ENCODE measurements around the gene MUC5AC.
"Not testable (repeated sequence)": the region's sequence is repeated elsewhere in the genome, so short reads cannot be mapped to it uniquely, and the experiment has no call there.

The MUC5AC gene

GRCh38 chr11:1240771-1241170 is 83.0 kb downstream of the MUC5AC start:
- TF ChIP-seq EZH2 (IDR thresholded peaks at IDR 0.05; ENCODE audit: borderline replicate concordance, low read depth, low read length, severe bottlenecking), result no peak
- TF ChIP-seq, protein P1, sequence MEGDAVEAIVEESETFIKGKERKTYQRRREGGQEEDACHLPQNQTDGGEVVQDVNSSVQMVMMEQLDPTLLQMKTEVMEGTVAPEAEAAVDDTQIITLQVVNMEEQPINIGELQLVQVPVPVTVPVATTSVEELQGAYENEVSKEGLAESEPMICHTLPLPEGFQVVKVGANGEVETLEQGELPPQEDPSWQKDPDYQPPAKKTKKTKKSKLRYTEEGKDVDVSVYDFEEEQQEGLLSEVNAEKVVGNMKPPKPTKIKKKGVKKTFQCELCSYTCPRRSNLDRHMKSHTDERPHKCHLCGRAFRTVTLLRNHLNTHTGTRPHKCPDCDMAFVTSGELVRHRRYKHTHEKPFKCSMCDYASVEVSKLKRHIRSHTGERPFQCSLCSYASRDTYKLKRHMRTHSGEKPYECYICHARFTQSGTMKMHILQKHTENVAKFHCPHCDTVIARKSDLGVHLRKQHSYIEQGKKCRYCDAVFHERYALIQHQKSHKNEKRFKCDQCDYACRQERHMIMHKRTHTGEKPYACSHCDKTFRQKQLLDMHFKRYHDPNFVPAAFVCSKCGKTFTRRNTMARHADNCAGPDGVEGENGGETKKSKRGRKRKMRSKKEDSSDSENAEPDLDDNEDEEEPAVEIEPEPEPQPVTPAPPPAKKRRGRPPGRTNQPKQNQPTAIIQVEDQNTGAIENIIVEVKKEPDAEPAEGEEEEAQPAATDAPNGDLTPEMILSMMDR (IDR thresholded peaks at IDR 0.05; ENCODE audit: borderline replicate concordance, extremely low read depth, low read length, poor library complexity, severe bottlenecking), result no peak
- Histone ChIP-seq H3K4me2 (ENCODE audit: insufficient read depth, low read length) (no peak overlapping the region), H3K27me3 (ENCODE audit: insufficient read depth, low read length, poor library complexity) (no peaks in the 10 kb centered on the region), H3K79me2 (ENCODE audit: insufficient read depth, low read length) (no peaks in the 10 kb centered on the region), H2AFZ (ENCODE audit: low read depth, low read length) (no peak overlapping the region), H3K4me3 (ENCODE audit: low read depth in 1 of 2, low read length in 2 of 2) (no peak overlapping the region), H3K27ac (ENCODE audit: low read length) (no peak overlapping the region), H4K20me1 (ENCODE audit: insufficient read depth, low read length) (no peaks in the 10 kb centered on the region), H3K4me1 (ENCODE audit: insufficient read depth, low read length) (no peaks in the 10 kb centered on the region), H3K9ac (ENCODE audit: low read depth, low read length) (no peak overlapping the region), H3K9me3 (ENCODE audit: insufficient read depth, low read length, severe bottlenecking) (no peaks in the 10 kb centered on the region), H3K36me3 (ENCODE audit: insufficient read depth, low read length) (no peaks in the 10 kb centered on the region)
- ATAC-seq (ENCODE audit: insufficient read depth, low read depth) (no peak), DNase-seq (no peak)

GRCh38 chr11:1241706-1242105 is 84.0 kb downstream of the MUC5AC start:
- Histone ChIP-seq H3K27me3 (ENCODE audit: insufficient read depth, low read length, poor library complexity) (no peaks in the 10 kb centered on the region), H3K27ac (ENCODE audit: low read length) (no peak overlapping the region), H3K9me3 (ENCODE audit: insufficient read depth, low read length, severe bottlenecking) (peaks cover 4% of the 10 kb centered on the region), H3K9ac (ENCODE audit: low read depth, low read length) (no peak overlapping the region), H3K4me3 (ENCODE audit: low read depth in 1 of 2, low read length in 2 of 2) (no peak overlapping the region), H4K20me1 (ENCODE audit: insufficient read depth, low read length) (no peaks in the 10 kb centered on the region), H3K4me2 (ENCODE audit: insufficient read depth, low read length) (no peak overlapping the region), H2AFZ (ENCODE audit: low read depth, low read length) (no peak overlapping the region), H3K79me2 (ENCODE audit: insufficient read depth, low read length) (no peaks in the 10 kb centered on the region), H3K36me3 (ENCODE audit: insufficient read depth, low read length) (no peaks in the 10 kb centered on the region), H3K4me1 (ENCODE audit: insufficient read depth, low read length) (no peaks in the 10 kb centered on the region)
- ATAC-seq (ENCODE audit: insufficient read depth, low read depth) (no peak), DNase-seq (no peak)
- TF ChIP-seq, protein P1 (IDR thresholded peaks at IDR 0.05; ENCODE audit: borderline replicate concordance, extremely low read depth, low read length, poor library complexity, severe bottlenecking), result no peak
- no peak for TF ChIP-seq EZH2 (IDR thresholded peaks at IDR 0.05; ENCODE audit: borderline replicate concordance, low read depth, low read length, severe bottlenecking)

- DNase-seq (no peak), ATAC-seq (ENCODE audit: insufficient read depth, low read depth) (no peak)
- H2AFZ ChIP-seq (ENCODE audit: low read depth, low read length), result no peak overlapping the region
- no peak overlapping the region for H3K27ac ChIP-seq (ENCODE audit: low read length)
- no peaks in the 10 kb centered on the region for H3K36me3 ChIP-seq (ENCODE audit: insufficient read depth, low read length)
- H3K4me2 ChIP-seq (ENCODE audit: insufficient read depth, low read length), result no peak overlapping the region
- H3K27me3 ChIP-seq (ENCODE audit: insufficient read depth, low read length, poor library complexity), result no peaks in the 10 kb centered on the region
- no peaks in the 10 kb centered on the region for H3K79me2 ChIP-seq (ENCODE audit: insufficient read depth, low read length)
- H3K4me1 ChIP-seq (ENCODE audit: insufficient read depth, low read length), result no peaks in the 10 kb centered on the region
- H3K9me3 ChIP-seq (ENCODE audit: insufficient read depth, low read length, severe bottlenecking), result peaks cover 4% of the 10 kb centered on the region
- H3K9ac ChIP-seq (ENCODE audit: low read depth, low read length), result no peak overlapping the region
- TF ChIP-seq, protein P1 (IDR thresholded peaks at IDR 0.05; ENCODE audit: borderline replicate concordance, extremely low read depth, low read length, poor library complexity, severe bottlenecking), result no peak
- no peak for TF ChIP-seq EZH2 (IDR thresholded peaks at IDR 0.05; ENCODE audit: borderline replicate concordance, low read depth, low read length, severe bottlenecking)
- no peak overlapping the region for H3K4me3 ChIP-seq (ENCODE audit: low read depth in 1 of 2, low read length in 2 of 2)
- no peaks in the 10 kb centered on the region for H4K20me1 ChIP-seq (ENCODE audit: insufficient read depth, low read length)
Measured at GRCh38 chr11:1242289-1242688, 84.5 kb downstream of the MUC5AC start.

DNA sequence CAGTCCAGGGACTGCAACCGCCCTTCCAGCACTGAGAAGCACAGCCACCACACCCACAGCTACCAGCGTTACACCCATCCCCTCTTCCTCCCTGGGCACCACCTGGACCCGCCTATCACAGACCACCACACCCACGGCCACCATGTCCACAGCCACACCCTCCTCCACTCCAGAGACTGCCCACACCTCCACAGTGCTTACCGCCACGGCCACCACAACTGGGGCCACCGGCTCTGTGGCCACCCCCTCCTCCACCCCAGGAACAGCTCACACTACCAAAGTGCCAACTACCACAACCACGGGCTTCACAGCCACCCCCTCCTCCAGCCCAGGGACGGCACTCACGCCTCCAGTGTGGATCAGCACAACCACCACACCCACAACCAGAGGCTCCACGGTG is 85.0 kb downstream of the MUC5AC start:
- H3K36me3 ChIP-seq (ENCODE audit: insufficient read depth, low read length); H3K27ac ChIP-seq (ENCODE audit: low read length); H3K79me2 ChIP-seq (ENCODE audit: insufficient read depth, low read length); H3K9ac ChIP-seq (ENCODE audit: low read depth, low read length); H2AFZ ChIP-seq (ENCODE audit: low read depth, low read length); H3K27me3 ChIP-seq (ENCODE audit: insufficient read depth, low read length, poor library complexity); H3K4me1 ChIP-seq (ENCODE audit: insufficient read depth, low read length); ATAC-seq (ENCODE audit: insufficient read depth, low read depth); H3K4me3 ChIP-seq (ENCODE audit: low read depth in 1 of 2, low read length in 2 of 2); H4K20me1 ChIP-seq (ENCODE audit: insufficient read depth, low read length); H3K4me2 ChIP-seq (ENCODE audit: insufficient read depth, low read length); H3K9me3 ChIP-seq (ENCODE audit: insufficient read depth, low read length, severe bottlenecking); DNase-seq: not testable (repeated sequence)

GRCh38 chr11:1243521-1243920 is 85.8 kb downstream of the MUC5AC start:
- H2AFZ ChIP-seq (ENCODE audit: low read depth, low read length); H3K27me3 ChIP-seq (ENCODE audit: insufficient read depth, low read length, poor library complexity); H3K4me1 ChIP-seq (ENCODE audit: insufficient read depth, low read length); DNase-seq; H3K36me3 ChIP-seq (ENCODE audit: insufficient read depth, low read length); ATAC-seq (ENCODE audit: insufficient read depth, low read depth); H3K4me2 ChIP-seq (ENCODE audit: insufficient read depth, low read length); H3K79me2 ChIP-seq (ENCODE audit: insufficient read depth, low read length); H3K9me3 ChIP-seq (ENCODE audit: insufficient read depth, low read length, severe bottlenecking); H3K9ac ChIP-seq (ENCODE audit: low read depth, low read length); H4K20me1 ChIP-seq (ENCODE audit: insufficient read depth, low read length); H3K4me3 ChIP-seq (ENCODE audit: low read depth in 1 of 2, low read length in 2 of 2); H3K27ac ChIP-seq (ENCODE audit: low read length): not testable (repeated sequence)

- H3K4me3 ChIP-seq (ENCODE audit: low read depth in 1 of 2, low read length in 2 of 2); H3K9me3 ChIP-seq (ENCODE audit: insufficient read depth, low read length, severe bottlenecking); H3K36me3 ChIP-seq (ENCODE audit: insufficient read depth, low read length): not testable (repeated sequence)
Measured at GRCh38 chr11:1244557-1244956, 86.8 kb downstream of the MUC5AC start.

More at GRCh38 chr11:1244557-1244956, 86.8 kb downstream of the MUC5AC start:
- not testable (repeated sequence) for H3K79me2 ChIP-seq (ENCODE audit: insufficient read depth, low read length); ATAC-seq (ENCODE audit: insufficient read depth, low read depth); H3K9ac ChIP-seq (ENCODE audit: low read depth, low read length); H3K27ac ChIP-seq (ENCODE audit: low read length); H2AFZ ChIP-seq (ENCODE audit: low read depth, low read length); H3K4me2 ChIP-seq (ENCODE audit: insufficient read depth, low read length); H3K4me1 ChIP-seq (ENCODE audit: insufficient read depth, low read length); DNase-seq; H4K20me1 ChIP-seq (ENCODE audit: insufficient read depth, low read length); H3K27me3 ChIP-seq (ENCODE audit: insufficient read depth, low read length, poor library complexity)

All from DND-41 (cell line).